NK-92 treated with Interleukin-12 subunit alpha and Interleukin-12 subunit beta, amount 100 ng/mL, for 24 hours (cell line): Measurements from ENCODE around the gene ATRNL1.

Source experiments
- DNase-seq: peaks from one replicate; lab custom pipeline; 2025; lab: John Stamatoyannopoulos, UW

Gene ATRNL1

GRCh38 chr10:115950320-115950719 lies 857.2 kb downstream of the ATRNL1 start:
- DNase-seq: no peak

- DNase-seq: no peak
These were observed 858.1 kb downstream of the ATRNL1 start for GRCh38 chr10:115951242-115951641.

GRCh38 chr10:115953281-115953680 lies 860.1 kb downstream of the ATRNL1 start:
- no peak for DNase-seq

- DNase-seq: no peak
These were observed 860.8 kb downstream of the ATRNL1 start for GRCh38 chr10:115953968-115954367.

GRCh38 chr10:115956225-115957011 lies 863.3 kb downstream of the ATRNL1 start:
- DNase-seq: no peak

GRCh38 chr10:115957012-115957399 lies 863.8 kb downstream of the ATRNL1 start:
- DNase-seq: no peak

- no peak for DNase-seq
These were observed 864.7 kb downstream of the ATRNL1 start for GRCh38 chr10:115957786-115958442.

- no peak for DNase-seq
These were observed 870.7 kb downstream of the ATRNL1 start for GRCh38 chr10:115963848-115964247.

- no peak for DNase-seq
These were observed 871.7 kb downstream of the ATRNL1 start for GRCh38 chr10:115964827-115965226.

- DNase-seq: no peak
These were observed 872.2 kb downstream of the ATRNL1 start for GRCh38 chr10:115965376-115965775.

- no peak for DNase-seq
These were observed 875.1 kb downstream of the ATRNL1 start for GRCh38 chr10:115968236-115968635.

- DNase-seq: no peak
These were observed 876.4 kb downstream of the ATRNL1 start for GRCh38 chr10:115969591-115969990.

GRCh38 chr10:115971921-115972320 lies 878.8 kb downstream of the ATRNL1 start:
- DNase-seq: no peak

- DNase-seq: no peak
These were observed 879.3 kb downstream of the ATRNL1 start for GRCh38 chr10:115972426-115972825.

- no peak for DNase-seq
These were observed 881.2 kb downstream of the ATRNL1 start for GRCh38 chr10:115974351-115974750.

- no peak for DNase-seq
These were observed 881.8 kb downstream of the ATRNL1 start for GRCh38 chr10:115974816-115975430.

GRCh38 chr10:115975506-115975905 lies 882.3 kb downstream of the ATRNL1 start:
- no peak for DNase-seq

GRCh38 chr10:115976342-115976741 lies 883.2 kb downstream of the ATRNL1 start:
- no peak for DNase-seq

- DNase-seq: no peak
These were observed 884.7 kb downstream of the ATRNL1 start for GRCh38 chr10:115977855-115978254.

GRCh38 chr10:115979576-115979975 lies 886.4 kb downstream of the ATRNL1 start:
- no peak for DNase-seq

GRCh38 chr10:115980470-115980869 lies 887.3 kb downstream of the ATRNL1 start:
- no peak for DNase-seq

- no peak for DNase-seq
These were observed 887.9 kb downstream of the ATRNL1 start for GRCh38 chr10:115981081-115981480.

- DNase-seq: no peak
These were observed 888.9 kb downstream of the ATRNL1 start for GRCh38 chr10:115982076-115982475.
